ENCODE results near the gene GPT2. TPM values are rescaled to one million over a fixed set of nuclear protein-coding genes. Genes with fewer than 3 reads are reported as not detected.

Gene GPT2
- total RNA-seq, 1 donor from 2014 or later: 6.2 TPM

DNA sequence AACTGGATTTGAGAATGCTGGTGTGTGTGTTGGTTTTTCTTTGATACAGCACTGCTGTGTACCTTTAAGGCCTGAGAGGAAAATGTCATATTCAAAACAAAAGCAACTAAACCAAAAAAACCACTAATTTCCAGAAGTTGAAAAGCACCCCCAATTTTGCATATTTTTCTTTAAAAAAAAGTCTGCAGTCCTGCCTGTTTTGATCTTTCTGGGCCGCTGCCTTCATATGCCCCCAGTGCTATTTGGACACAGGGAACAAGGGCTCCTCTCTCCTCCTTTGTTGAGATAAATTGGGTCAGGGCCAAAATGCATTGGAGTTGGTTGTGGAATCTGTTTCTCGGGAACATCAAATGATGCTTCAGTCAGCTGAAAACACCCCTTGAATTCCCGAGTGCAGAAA is 26.9 kb downstream of the GPT2 start:
- Histone ChIP-seq H3K27ac (no peak overlapping the region), H3K36me3 (no peaks in the 10 kb centered on the region), H3K4me3 (no peak overlapping the region), H3K4me1 (no peaks in the 10 kb centered on the region), H3K9me3 (no peaks in the 10 kb centered on the region), H3K27me3 (no peaks in the 10 kb centered on the region)
- intact Hi-C loops (cut with DNase I): no loop called here
- TF ChIP-seq, protein P1, sequence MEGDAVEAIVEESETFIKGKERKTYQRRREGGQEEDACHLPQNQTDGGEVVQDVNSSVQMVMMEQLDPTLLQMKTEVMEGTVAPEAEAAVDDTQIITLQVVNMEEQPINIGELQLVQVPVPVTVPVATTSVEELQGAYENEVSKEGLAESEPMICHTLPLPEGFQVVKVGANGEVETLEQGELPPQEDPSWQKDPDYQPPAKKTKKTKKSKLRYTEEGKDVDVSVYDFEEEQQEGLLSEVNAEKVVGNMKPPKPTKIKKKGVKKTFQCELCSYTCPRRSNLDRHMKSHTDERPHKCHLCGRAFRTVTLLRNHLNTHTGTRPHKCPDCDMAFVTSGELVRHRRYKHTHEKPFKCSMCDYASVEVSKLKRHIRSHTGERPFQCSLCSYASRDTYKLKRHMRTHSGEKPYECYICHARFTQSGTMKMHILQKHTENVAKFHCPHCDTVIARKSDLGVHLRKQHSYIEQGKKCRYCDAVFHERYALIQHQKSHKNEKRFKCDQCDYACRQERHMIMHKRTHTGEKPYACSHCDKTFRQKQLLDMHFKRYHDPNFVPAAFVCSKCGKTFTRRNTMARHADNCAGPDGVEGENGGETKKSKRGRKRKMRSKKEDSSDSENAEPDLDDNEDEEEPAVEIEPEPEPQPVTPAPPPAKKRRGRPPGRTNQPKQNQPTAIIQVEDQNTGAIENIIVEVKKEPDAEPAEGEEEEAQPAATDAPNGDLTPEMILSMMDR (IDR thresholded peaks at IDR 0.05): no peak
- no peak for DNase-seq
- no peak for ATAC-seq

DNA sequence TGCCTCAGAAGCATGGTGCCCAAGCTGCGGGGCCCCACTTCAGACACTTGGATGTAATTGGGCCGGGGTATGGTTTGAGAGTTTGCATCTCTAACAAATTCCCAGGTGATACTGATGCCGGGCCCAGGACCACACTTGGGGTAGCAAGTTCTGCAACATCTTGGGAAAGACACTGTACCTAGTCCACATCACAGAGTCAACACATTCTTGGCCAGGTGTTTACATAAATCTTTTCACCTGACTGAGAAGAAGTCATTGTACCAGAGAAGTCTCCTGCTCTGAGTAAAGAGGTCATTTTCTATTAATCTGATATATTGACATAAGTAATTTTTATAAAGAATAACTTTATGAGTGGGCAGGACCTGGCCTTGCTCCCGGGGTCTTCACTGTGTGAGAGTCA is 27.5 kb downstream of the GPT2 start:
- no peaks in the 10 kb centered on the region for H3K9me3 ChIP-seq
- H3K4me3 ChIP-seq: no peak overlapping the region
- no peaks in the 10 kb centered on the region for H3K36me3 ChIP-seq
- DNase-seq: no peak
- no peak overlapping the region for H3K27ac ChIP-seq
- no peak for ATAC-seq
- intact Hi-C loops (cut with DNase I): no loop called here
- no peaks in the 10 kb centered on the region for H3K27me3 ChIP-seq
- H3K4me1 ChIP-seq: no peaks in the 10 kb centered on the region
- TF ChIP-seq, protein P1 (IDR thresholded peaks at IDR 0.05): no peak

DNA sequence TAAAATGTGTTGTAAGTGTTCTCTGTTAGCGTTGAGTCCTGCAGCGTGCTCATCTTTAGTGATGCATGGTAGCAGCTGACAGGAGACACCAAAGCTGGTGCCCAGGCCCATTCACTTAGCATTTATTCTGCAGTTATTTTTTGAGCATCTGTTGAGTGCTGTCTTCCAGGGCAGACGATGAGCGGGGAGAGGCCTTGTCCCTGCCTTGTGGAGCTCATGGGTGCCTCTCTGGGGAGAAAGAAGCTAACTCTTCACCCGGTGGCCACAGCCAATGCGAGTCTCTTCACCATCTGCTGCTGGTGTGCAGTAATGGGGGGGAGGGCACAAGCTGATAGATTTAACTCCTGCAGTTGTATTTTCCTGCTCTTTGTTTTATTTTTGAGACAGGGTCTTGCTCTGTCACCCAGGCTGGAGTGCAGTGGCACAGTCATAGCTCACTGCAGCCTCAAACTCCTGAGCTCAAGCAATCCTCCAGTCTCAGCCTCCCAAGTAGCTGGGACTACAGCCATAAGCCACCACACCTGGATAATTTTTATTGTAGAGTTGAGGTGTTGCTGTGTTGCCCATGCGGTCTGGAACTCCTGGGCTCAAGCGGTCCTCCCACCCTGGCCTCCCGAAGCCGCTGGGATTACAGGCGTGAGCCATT is 30.5 kb downstream of the GPT2 start:
- no peaks in the 10 kb centered on the region for H3K4me1 ChIP-seq
- TF ChIP-seq, protein P1 (IDR thresholded peaks at IDR 0.05): no peak
- no peaks in the 10 kb centered on the region for H3K27me3 ChIP-seq
- no peaks in the 10 kb centered on the region for H3K9me3 ChIP-seq
- no peak for DNase-seq
- intact Hi-C loops (cut with DNase I): no loop called here
- ATAC-seq: no peak
- H3K4me3 ChIP-seq: no peak overlapping the region
- no peak overlapping the region for H3K27ac ChIP-seq
- no peaks in the 10 kb centered on the region for H3K36me3 ChIP-seq

DNA sequence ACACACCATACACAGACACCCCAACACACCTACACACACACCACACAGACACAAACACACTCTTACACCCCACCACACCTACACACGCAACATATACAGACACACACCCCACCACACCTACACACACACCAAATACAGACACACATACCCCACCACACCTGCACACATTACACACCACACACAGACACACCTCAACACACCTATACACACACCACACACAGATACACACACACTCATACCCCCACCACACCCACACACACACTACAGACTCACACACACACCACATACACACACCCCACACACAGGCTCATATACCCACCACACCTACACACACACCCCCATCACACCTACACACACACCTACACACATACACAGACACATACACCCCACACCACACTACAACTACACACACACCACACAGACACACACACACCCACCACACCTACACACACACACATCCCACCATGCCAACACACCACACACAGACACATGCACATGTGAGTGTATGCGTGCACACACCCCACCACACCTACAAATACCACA is 31.4 kb downstream of the GPT2 start:
- Histone ChIP-seq H3K27me3 (no peaks in the 10 kb centered on the region), H3K4me1 (no peaks in the 10 kb centered on the region), H3K9me3 (no peaks in the 10 kb centered on the region), H3K27ac (no peak overlapping the region), H3K4me3 (no peak overlapping the region), H3K36me3 (no peaks in the 10 kb centered on the region)
- TF ChIP-seq, protein P1 (IDR thresholded peaks at IDR 0.05): no peak
- intact Hi-C loops (cut with DNase I): no loop called here
- DNase-seq (no peak), ATAC-seq (no peak)

DNA sequence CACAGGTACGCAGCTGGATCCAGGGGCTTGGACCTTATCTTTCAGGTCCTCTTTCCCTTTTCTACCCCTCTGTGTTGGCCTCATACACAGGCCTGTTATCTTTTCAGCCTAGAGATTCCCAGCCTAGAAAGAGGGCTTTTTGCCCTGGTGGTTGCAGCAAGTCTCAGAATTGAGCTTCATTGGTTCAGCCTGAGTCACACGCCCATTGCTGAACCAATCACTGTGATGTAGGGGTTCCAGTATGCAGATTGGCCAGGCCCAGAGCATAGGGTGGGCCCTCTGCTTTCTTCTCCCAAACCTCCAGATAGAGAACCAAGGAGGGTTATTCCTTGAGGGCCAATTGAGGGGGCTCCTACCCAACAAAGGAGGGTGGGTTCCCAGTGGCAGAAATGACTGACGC is 32.8 kb downstream of the GPT2 start:
- intact Hi-C loops (cut with DNase I): no loop called here
- no peak for ATAC-seq

More for the DNA sequence above, 32.8 kb downstream of the GPT2 start:
- DNase-seq: no peak
- Histone ChIP-seq H3K27me3 (no peaks in the 10 kb centered on the region), H3K27ac (no peak overlapping the region), H3K4me1 (no peaks in the 10 kb centered on the region), H3K9me3 (no peaks in the 10 kb centered on the region), H3K36me3 (no peaks in the 10 kb centered on the region), H3K4me3 (no peak overlapping the region)
- TF ChIP-seq, protein P1 (IDR thresholded peaks at IDR 0.05): no peak
